Measurements from ENCODE around the gene SMC6. TPM values are rescaled to one million over a fixed set of nuclear protein-coding genes. Genes with fewer than 3 reads are reported as not detected.

Gene SMC6
- total and polyA plus RNA-seq, 2 donors, result 15.9 to 23.3 TPM

DNA sequence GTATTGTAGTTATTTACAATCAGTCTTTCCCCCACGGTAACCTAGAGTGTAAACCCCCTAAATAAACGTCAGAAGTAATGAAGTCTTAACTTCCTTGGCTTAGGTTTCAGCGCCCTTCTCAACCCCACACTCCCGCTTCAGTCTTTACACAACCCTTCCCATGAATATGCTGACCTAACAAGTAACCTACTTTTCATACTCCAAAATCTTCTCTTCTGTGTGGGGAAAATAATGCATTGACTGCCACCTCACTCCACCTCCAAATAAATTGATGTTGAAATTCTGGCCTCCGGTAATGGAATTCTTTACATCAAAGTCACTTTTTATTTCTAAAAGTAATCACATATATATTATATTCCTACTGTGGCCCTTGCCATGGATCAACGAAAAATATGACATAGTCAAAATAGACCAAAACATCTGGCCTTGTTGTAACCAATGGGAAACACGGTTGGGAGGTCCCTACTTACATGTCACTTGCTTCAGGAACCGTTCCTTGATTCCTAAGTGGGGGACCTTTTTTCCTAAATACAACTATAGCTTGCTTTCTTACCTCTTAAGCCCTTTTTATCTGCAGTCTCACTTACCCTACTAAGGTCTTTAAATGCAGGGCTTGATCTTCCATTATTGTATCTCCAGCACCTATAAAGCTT is 1.3 kb upstream of the SMC6 start:
- 37% methylated on average over 8 of the region's 8 CpGs for WGBS
- Histone ChIP-seq H3K27ac (ENCODE audit: low read depth in 1 of 2, low read length in 1 of 2) (no peak overlapping the region), H3K4me3 (ENCODE audit: low read length in 2 of 2) (peak overlapping the region; percentile 86 to 97), H3K4me1 (ENCODE audit: control insufficient read depth in 2 of 2, insufficient read depth in 2 of 2, low read length in 2 of 2) (peaks cover 0 to 13% of the 10 kb centered on the region in 2 donors), H3K27me3 (ENCODE audit: control insufficient read depth in 2 of 2, insufficient read depth in 1 of 2, low read length in 1 of 2) (no peaks in the 10 kb centered on the region), H3K36me3 (ENCODE audit: control insufficient read depth in 2 of 2, insufficient read depth in 2 of 2, low read length in 1 of 2) (no peaks in the 10 kb centered on the region), H3K9me3 (ENCODE audit: control insufficient read depth in 2 of 2, insufficient read depth in 1 of 2, low read length in 1 of 2) (peaks cover 0 to 3% of the 10 kb centered on the region in 2 donors)
- DNase-seq (ENCODE audit: low read depth in 6 of 9, low spot score in 9 of 9), result peak in 1 of 9 donors; percentile 1

GRCh38 chr2:17752892-17753802 is 463 bp downstream of the SMC6 start:
- H3K9me3 ChIP-seq (ENCODE audit: control insufficient read depth in 2 of 2, insufficient read depth in 1 of 2, low read length in 1 of 2), result peaks cover 0 to 3% of the 10 kb centered on the region in 2 donors
- peaks cover 0 to 13% of the 10 kb centered on the region in 2 donors for H3K4me1 ChIP-seq (ENCODE audit: control insufficient read depth in 2 of 2, insufficient read depth in 2 of 2, low read length in 2 of 2)
- H3K4me3 ChIP-seq (ENCODE audit: low read length in 2 of 2), result peak overlapping the region; percentile 86 to 97
- H3K27me3 ChIP-seq (ENCODE audit: control insufficient read depth in 2 of 2, insufficient read depth in 1 of 2, low read length in 1 of 2), result no peaks in the 10 kb centered on the region
- no peaks in the 10 kb centered on the region for H3K36me3 ChIP-seq (ENCODE audit: control insufficient read depth in 2 of 2, insufficient read depth in 2 of 2, low read length in 1 of 2)
- peak in 3 of 9 donors; percentile 19 to 64 (median 28) for DNase-seq (ENCODE audit: low read depth in 6 of 9, low spot score in 9 of 9)
- WGBS, result 3% methylated on average over 70 of the region's 70 CpGs
- H3K27ac ChIP-seq (ENCODE audit: low read depth in 1 of 2, low read length in 1 of 2), result peak overlapping the region; percentile 76 to 97

DNA sequence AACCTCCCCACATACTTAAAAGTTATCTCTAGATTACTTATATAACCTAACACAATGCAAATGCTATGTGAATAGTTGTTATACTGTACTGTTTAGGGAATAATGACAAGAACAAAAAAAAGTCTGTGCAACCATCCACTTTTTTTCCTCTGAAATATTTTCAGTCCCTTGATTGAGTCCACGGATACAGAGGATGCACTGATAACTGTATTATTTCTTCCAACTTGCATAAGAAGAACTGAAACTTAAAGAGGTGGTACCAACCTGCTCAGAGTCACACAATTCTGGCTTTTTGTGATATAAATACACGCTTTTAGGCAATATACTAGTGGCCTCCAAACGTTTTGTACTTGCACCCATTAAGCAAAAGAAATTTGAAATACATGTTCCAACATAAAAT is 1.4 kb downstream of the SMC6 start:
- H3K36me3 ChIP-seq (ENCODE audit: control insufficient read depth in 2 of 2, insufficient read depth in 2 of 2, low read length in 1 of 2), result no peaks in the 10 kb centered on the region
- no peak for DNase-seq (ENCODE audit: low read depth in 6 of 9, low spot score in 9 of 9)
- H3K4me3 ChIP-seq (ENCODE audit: low read length in 2 of 2), result peak overlapping the region in 1 of 2 donors; percentile 86
- peaks cover 0 to 3% of the 10 kb centered on the region in 2 donors for H3K9me3 ChIP-seq (ENCODE audit: control insufficient read depth in 2 of 2, insufficient read depth in 1 of 2, low read length in 1 of 2)
- H3K27ac ChIP-seq (ENCODE audit: low read depth in 1 of 2, low read length in 1 of 2), result no peak overlapping the region
- 84% methylated on average over 3 of the region's 3 CpGs for WGBS
- no peaks in the 10 kb centered on the region for H3K27me3 ChIP-seq (ENCODE audit: control insufficient read depth in 2 of 2, insufficient read depth in 1 of 2, low read length in 1 of 2)
- peaks cover 0 to 13% of the 10 kb centered on the region in 2 donors for H3K4me1 ChIP-seq (ENCODE audit: control insufficient read depth in 2 of 2, insufficient read depth in 2 of 2, low read length in 2 of 2)

GRCh38 chr2:17749753-17750438 is 3.7 kb downstream of the SMC6 start:
- no peak overlapping the region for H3K4me3 ChIP-seq (ENCODE audit: low read length in 2 of 2)
- no peaks in the 10 kb centered on the region for H3K27me3 ChIP-seq (ENCODE audit: control insufficient read depth in 2 of 2, insufficient read depth in 1 of 2, low read length in 1 of 2)
- no peak for DNase-seq (ENCODE audit: low read depth in 6 of 9, low spot score in 9 of 9)
- 95% methylated on average over 2 of the region's 2 CpGs for WGBS
- peaks cover 0 to 4% of the 10 kb centered on the region in 2 donors for H3K36me3 ChIP-seq (ENCODE audit: control insufficient read depth in 2 of 2, insufficient read depth in 2 of 2, low read length in 1 of 2)
- H3K27ac ChIP-seq (ENCODE audit: low read depth in 1 of 2, low read length in 1 of 2), result no peak overlapping the region
- H3K9me3 ChIP-seq (ENCODE audit: control insufficient read depth in 2 of 2, insufficient read depth in 1 of 2, low read length in 1 of 2), result peaks cover 0 to 3% of the 10 kb centered on the region in 2 donors
- peaks cover 0 to 10% of the 10 kb centered on the region in 2 donors for H3K4me1 ChIP-seq (ENCODE audit: control insufficient read depth in 2 of 2, insufficient read depth in 2 of 2, low read length in 2 of 2)

DNA sequence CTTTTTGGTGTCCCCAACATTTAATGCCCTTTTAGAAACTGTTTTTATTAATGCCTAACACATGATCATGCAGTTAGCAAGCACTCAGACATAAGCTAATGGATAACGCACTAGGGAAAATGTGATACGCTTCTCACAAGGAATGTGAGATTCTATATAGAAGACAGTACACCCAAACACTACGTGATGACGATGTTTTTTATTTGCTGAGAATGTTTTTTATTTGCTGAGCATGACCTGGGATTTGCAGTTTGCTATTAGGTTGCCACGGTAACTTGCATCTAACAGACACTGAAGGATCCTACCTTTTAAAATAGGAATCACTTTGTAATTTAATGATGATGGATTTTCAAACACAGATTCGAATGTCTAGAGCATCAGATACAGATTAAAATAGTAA is 4.9 kb downstream of the SMC6 start:
- H3K27ac ChIP-seq (ENCODE audit: low read depth in 1 of 2, low read length in 1 of 2), result no peak overlapping the region
- no peak overlapping the region for H3K4me3 ChIP-seq (ENCODE audit: low read length in 2 of 2)
- WGBS, result 88% methylated on average over 6 of the region's 6 CpGs
- peaks cover 0 to 7% of the 10 kb centered on the region in 2 donors for H3K36me3 ChIP-seq (ENCODE audit: control insufficient read depth in 2 of 2, insufficient read depth in 2 of 2, low read length in 1 of 2)
- no peak for DNase-seq (ENCODE audit: low read depth in 6 of 9, low spot score in 9 of 9)
- H3K4me1 ChIP-seq (ENCODE audit: control insufficient read depth in 2 of 2, insufficient read depth in 2 of 2, low read length in 2 of 2), result peaks cover 0 to 4% of the 10 kb centered on the region in 2 donors
- no peaks in the 10 kb centered on the region for H3K9me3 ChIP-seq (ENCODE audit: control insufficient read depth in 2 of 2, insufficient read depth in 1 of 2, low read length in 1 of 2)
- H3K27me3 ChIP-seq (ENCODE audit: control insufficient read depth in 2 of 2, insufficient read depth in 1 of 2, low read length in 1 of 2), result no peaks in the 10 kb centered on the region

DNA sequence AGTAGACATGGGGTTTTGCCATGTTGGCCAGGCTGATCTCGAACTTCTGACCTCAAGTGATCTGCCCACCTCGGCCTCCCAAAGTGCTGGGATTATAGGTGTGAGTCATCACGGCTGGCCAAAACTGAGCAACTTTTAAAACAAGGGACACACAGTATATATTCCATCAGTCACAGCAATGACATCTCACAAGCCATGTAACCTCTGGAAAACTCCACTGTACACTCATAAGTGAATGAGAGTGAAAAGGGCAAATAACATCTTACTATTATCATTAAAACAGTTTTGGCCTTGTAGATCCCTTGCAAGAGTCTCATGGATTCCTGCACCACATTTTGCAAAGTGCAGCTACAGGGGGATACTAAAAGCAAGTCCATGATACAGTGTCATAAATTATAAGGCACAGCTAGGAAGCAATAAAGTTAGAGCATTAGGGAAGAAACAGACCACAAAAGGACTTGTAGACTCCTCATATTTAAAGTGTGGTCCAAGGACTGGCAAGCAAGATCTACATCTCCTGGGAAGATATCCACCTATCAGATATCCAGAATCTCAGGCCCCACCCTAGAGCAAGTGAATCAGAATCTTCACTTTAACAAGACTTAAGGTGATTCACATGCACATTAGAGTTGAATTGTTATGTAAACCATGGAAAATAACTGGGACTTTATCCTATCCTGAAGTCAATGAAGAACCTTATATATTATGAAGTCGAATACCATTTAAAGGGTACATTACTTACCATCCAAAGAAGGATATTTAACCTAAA is 5.7 kb downstream of the SMC6 start:
- Histone ChIP-seq H3K27me3 (ENCODE audit: control insufficient read depth in 2 of 2, insufficient read depth in 1 of 2, low read length in 1 of 2) (no peaks in the 10 kb centered on the region), H3K9me3 (ENCODE audit: control insufficient read depth in 2 of 2, insufficient read depth in 1 of 2, low read length in 1 of 2) (no peaks in the 10 kb centered on the region), H3K4me1 (ENCODE audit: control insufficient read depth in 2 of 2, insufficient read depth in 2 of 2, low read length in 2 of 2) (peaks cover 0 to 2% of the 10 kb centered on the region in 2 donors), H3K27ac (ENCODE audit: low read depth in 1 of 2, low read length in 1 of 2) (no peak overlapping the region), H3K36me3 (ENCODE audit: control insufficient read depth in 2 of 2, insufficient read depth in 2 of 2, low read length in 1 of 2) (peaks cover 0 to 7% of the 10 kb centered on the region in 2 donors), H3K4me3 (ENCODE audit: low read length in 2 of 2) (no peak overlapping the region)
- DNase-seq (ENCODE audit: low read depth in 6 of 9, low spot score in 9 of 9), result no peak
- 94% methylated on average over 4 of the region's 4 CpGs for WGBS

- Histone ChIP-seq H3K9me3 (ENCODE audit: control insufficient read depth in 2 of 2, insufficient read depth in 1 of 2, low read length in 1 of 2) (no peaks in the 10 kb centered on the region), H3K4me3 (ENCODE audit: low read length in 2 of 2) (no peak overlapping the region), H3K27ac (ENCODE audit: low read depth in 1 of 2, low read length in 1 of 2) (no peak overlapping the region), H3K36me3 (ENCODE audit: control insufficient read depth in 2 of 2, insufficient read depth in 2 of 2, low read length in 1 of 2) (peaks cover 25 to 44% of the 10 kb centered on the region in 2 donors), H3K27me3 (ENCODE audit: control insufficient read depth in 2 of 2, insufficient read depth in 1 of 2, low read length in 1 of 2) (no peaks in the 10 kb centered on the region), H3K4me1 (ENCODE audit: control insufficient read depth in 2 of 2, insufficient read depth in 2 of 2, low read length in 2 of 2) (no peaks in the 10 kb centered on the region)
- WGBS, result over 99% methylated on average over 2 of the region's 2 CpGs
- DNase-seq (ENCODE audit: low read depth in 6 of 9, low spot score in 9 of 9), result no peak
These were observed 13.4 kb downstream of the SMC6 start for GRCh38 chr2:17740203-17740602.

DNA sequence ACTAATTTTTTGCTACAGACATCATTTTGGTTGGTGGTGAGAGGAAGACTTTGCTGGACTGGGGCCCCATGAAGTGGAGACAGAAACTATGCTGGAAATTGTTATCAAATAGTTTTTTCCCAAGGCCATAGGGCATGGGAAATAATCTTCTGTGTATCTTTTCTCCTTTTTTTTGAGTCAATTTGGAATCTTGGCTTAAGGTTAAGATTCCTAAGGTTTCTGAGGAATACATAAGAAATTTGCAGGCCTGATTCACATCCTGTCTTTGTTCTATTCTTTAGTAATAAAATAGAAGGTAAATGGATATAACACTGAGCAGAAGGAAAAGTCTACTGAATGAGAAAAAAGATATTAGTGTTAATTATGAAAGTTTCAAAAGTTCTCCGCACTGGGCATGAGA is 16.6 kb downstream of the SMC6 start:
- Histone ChIP-seq H3K4me1 (ENCODE audit: control insufficient read depth in 2 of 2, insufficient read depth in 2 of 2, low read length in 2 of 2) (no peaks in the 10 kb centered on the region), H3K36me3 (ENCODE audit: control insufficient read depth in 2 of 2, insufficient read depth in 2 of 2, low read length in 1 of 2) (peaks cover 38 to 51% of the 10 kb centered on the region in 2 donors), H3K9me3 (ENCODE audit: control insufficient read depth in 2 of 2, insufficient read depth in 1 of 2, low read length in 1 of 2) (no peaks in the 10 kb centered on the region), H3K4me3 (ENCODE audit: low read length in 2 of 2) (no peak overlapping the region), H3K27me3 (ENCODE audit: control insufficient read depth in 2 of 2, insufficient read depth in 1 of 2, low read length in 1 of 2) (no peaks in the 10 kb centered on the region), H3K27ac (ENCODE audit: low read depth in 1 of 2, low read length in 1 of 2) (no peak overlapping the region)
- no peak for DNase-seq (ENCODE audit: low read depth in 6 of 9, low spot score in 9 of 9)
- WGBS, result 95% methylated on average over 1 of the region's 1 CpG
